ENCODE data around the gene DNASE2B.

The DNASE2B gene

DNA sequence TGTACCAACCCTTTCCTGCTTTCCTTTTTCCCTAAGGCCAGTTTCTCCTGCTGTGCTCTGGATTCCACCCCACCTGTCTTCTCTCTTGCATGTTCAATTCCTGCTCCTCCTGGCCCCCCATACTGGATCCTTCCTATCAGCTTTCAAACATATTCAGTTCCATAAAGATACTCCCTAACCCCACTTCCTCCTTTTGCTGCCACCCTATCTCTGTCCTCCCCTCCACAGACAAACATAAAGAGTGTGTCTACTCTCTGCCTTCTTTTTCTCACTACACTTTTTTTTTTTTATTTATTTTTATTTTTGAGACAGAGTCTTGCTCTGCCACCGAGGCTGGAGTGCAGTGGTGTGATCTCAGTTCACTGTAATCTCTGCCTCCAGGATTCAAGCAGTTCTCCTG lies 63.8 kb downstream of the DNASE2B start:
- H3K27ac ChIP-seq, result no peak overlapping the region
- DNase-seq (ENCODE audit: low spot score), result no peak
- TF ChIP-seq, protein P1, sequence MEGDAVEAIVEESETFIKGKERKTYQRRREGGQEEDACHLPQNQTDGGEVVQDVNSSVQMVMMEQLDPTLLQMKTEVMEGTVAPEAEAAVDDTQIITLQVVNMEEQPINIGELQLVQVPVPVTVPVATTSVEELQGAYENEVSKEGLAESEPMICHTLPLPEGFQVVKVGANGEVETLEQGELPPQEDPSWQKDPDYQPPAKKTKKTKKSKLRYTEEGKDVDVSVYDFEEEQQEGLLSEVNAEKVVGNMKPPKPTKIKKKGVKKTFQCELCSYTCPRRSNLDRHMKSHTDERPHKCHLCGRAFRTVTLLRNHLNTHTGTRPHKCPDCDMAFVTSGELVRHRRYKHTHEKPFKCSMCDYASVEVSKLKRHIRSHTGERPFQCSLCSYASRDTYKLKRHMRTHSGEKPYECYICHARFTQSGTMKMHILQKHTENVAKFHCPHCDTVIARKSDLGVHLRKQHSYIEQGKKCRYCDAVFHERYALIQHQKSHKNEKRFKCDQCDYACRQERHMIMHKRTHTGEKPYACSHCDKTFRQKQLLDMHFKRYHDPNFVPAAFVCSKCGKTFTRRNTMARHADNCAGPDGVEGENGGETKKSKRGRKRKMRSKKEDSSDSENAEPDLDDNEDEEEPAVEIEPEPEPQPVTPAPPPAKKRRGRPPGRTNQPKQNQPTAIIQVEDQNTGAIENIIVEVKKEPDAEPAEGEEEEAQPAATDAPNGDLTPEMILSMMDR (IDR thresholded peaks at IDR 0.05), result no peak
- H3K4me3 ChIP-seq, result no peak overlapping the region
